T-cell (primary cell): ENCODE data around the gene DPY19L1. TPM values are rescaled to one million over a fixed set of nuclear protein-coding genes. Genes with fewer than 3 reads are reported as not detected.
"Not testable (repeated sequence)": the region's sequence is repeated elsewhere in the genome, so short reads cannot be mapped to it uniquely, and the experiment has no call there.

Experiments used
- ATAC-seq, 4 experiments: fragments of 200-7000 bp in 3 of 4; fragments of 150-1000 bp in 1 of 4; cut with Tn5 transposase; replicated peaks in 1 of 4; 1 replicate in 3 of 4; 2 replicates in 1 of 4; pipeline ENCODE4 v1.10.0; 2021; ENCODE audit warnings: moderate library complexity in 3 of 4, mild to moderate bottlenecking in 2 of 4, moderate number of reproducible peaks in 1 of 4
- CTCF ChIA-PET, 2 donors: fragments of 300-600 bp; sonication (Branson Sonifier 250); formaldehyde crosslinking; loops; one replicate each; lab custom pipeline; 2022; ENCODE audit warnings: antibody characterized with exemption in 2 of 2; lab: Charles Lee
- POLR2A ChIA-PET, 2 donors: fragments of 300-600 bp; sonication (Branson Sonifier 250); formaldehyde crosslinking; loops; one replicate each; lab custom pipeline; 2022; ENCODE audit warnings: antibody characterized with exemption in 2 of 2; lab: Charles Lee
- DNase-seq, 35 experiments: peaks; one replicate each; pipeline versions ENCODE4 v3.0.0 to v3.0.0-alpha.2; 2013 to 2023
- H3K27ac ChIP-seq: one replicate; pipeline ENCODE4 v1.5.1; 2013; ENCODE audit warnings: low read length
- H3K27me3 ChIP-seq, 2 experiments: replicated peaks in 1 of 2; 1 replicate in 1 of 2; 2 replicates in 1 of 2; pipeline versions ENCODE4 v1.6.1 to v1.7.0; 2013; ENCODE audit warnings: low read length in 1 of 2, mixed read lengths in 1 of 2; ENCODE audit not compliant: control insufficient read depth in 2 of 2, insufficient read depth in 2 of 2; ENCODE audit errors: extremely low read depth in 1 of 2
- H3K36me3 ChIP-seq, 2 donors: 1 replicate in 1 of 2; 2 replicates in 1 of 2; pipeline versions ENCODE4 v1.6.1 to v1.7.0; 2013; ENCODE audit warnings: low read length in 1 of 2; ENCODE audit not compliant: control insufficient read depth in 2 of 2, insufficient read depth in 1 of 2; ENCODE audit errors: extremely low read depth in 1 of 2
- H3K4me1 ChIP-seq, 2 experiments: 1 replicate in 1 of 2; 2 replicates in 1 of 2; pipeline versions ENCODE4 v1.6.1 to v1.7.0; 2013; ENCODE audit warnings: low read length in 2 of 2, mixed read lengths in 1 of 2; ENCODE audit not compliant: insufficient read depth in 2 of 2, control insufficient read depth in 1 of 2; ENCODE audit errors: extremely low read depth in 1 of 2
- H3K4me3 ChIP-seq, 2 donors: 1 replicate in 1 of 2; 2 replicates in 1 of 2; pipeline versions ENCODE4 v1.5.1 to v1.7.0; 2013; ENCODE audit warnings: mild to moderate bottlenecking in 2 of 2, low read length in 1 of 2, moderate library complexity in 1 of 2; ENCODE audit not compliant: control insufficient read depth in 1 of 2; ENCODE audit errors: extremely low read depth in 1 of 2
- H3K9me3 ChIP-seq: 2 replicates; pipeline ENCODE4 v1.7.0; 2013
- H3K27ac Mint-ChIP-seq, 2 donors: one replicate each; pipeline ENCODE4 v1.8.0; 2020 to 2021; ENCODE audit warnings: mild to moderate bottlenecking in 2 of 2, mixed read lengths in 2 of 2
- H3K27me3 Mint-ChIP-seq, 2 donors: one replicate each; pipeline ENCODE4 v1.8.0; 2021 to 2022; ENCODE audit warnings: mixed read lengths in 2 of 2
- H3K36me3 Mint-ChIP-seq: one replicate; pipeline ENCODE4 v1.8.0; 2021; ENCODE audit warnings: mixed read lengths
- H3K4me1 Mint-ChIP-seq, 3 donors: one replicate each; pipeline ENCODE4 v1.8.0; 2020 to 2022; ENCODE audit warnings: mixed read lengths in 3 of 3, mild to moderate bottlenecking in 1 of 3
- H3K4me3 Mint-ChIP-seq, 3 donors: one replicate each; pipeline ENCODE4 v1.8.0; 2020 to 2022; ENCODE audit warnings: mild to moderate bottlenecking in 3 of 3, mixed read lengths in 3 of 3, moderate library complexity in 3 of 3
- H3K9me3 Mint-ChIP-seq, 3 donors: one replicate each; pipeline ENCODE4 v1.8.0; 2020 to 2022; ENCODE audit warnings: mixed read lengths in 3 of 3
- WGBS: methylation state at CpG from one replicate; pipeline ENCODE4 v1.1.5; 2013; ENCODE audit warnings: missing lambda C conversion rate; ENCODE audit not compliant: insufficient coverage; 5-methylcytosine and 5-hydroxymethylcytosine counted together
- total RNA-seq, 35 experiments: library from RNA in 6 of 35; stranded (reverse) in 6 of 35; fragments of 120-200 nt in 1 of 35; gene quantifications; one replicate each; pipeline versions ENCODE4 v1.2.1 to v1.2.4 and lab custom pipeline; 2013 to 2026

The DPY19L1 gene
- total RNA-seq, 5 donors from 2014 or later (not counting 1 experiment from before 2014, with no cell fraction given): 6.6 to 10.5 (median 10.3) TPM

GRCh38 chr7:34967818-34968217, 69.5 kb downstream of the DPY19L1 start:
- H3K27me3 Mint-ChIP-seq, H3K9me3 Mint-ChIP-seq, H3K4me3 Mint-ChIP-seq, H3K36me3 ChIP-seq, H3K4me1 ChIP-seq, H3K27ac ChIP-seq, CTCF ChIA-PET, ATAC-seq, H3K4me3 ChIP-seq, H3K9me3 ChIP-seq, DNase-seq, H3K27me3 ChIP-seq, H3K4me1 Mint-ChIP-seq, H3K27ac Mint-ChIP-seq, POLR2A ChIA-PET: not testable (repeated sequence)
- peaks cover 36% of the 10 kb centered on the region for H3K36me3 Mint-ChIP-seq
- no CpG with 5 or more reads among the region's 1 CpG for WGBS

- H3K27me3 Mint-ChIP-seq, ATAC-seq, H3K4me1 ChIP-seq, H3K27ac Mint-ChIP-seq, H3K4me3 ChIP-seq, H3K27me3 ChIP-seq, H3K4me3 Mint-ChIP-seq, DNase-seq, H3K36me3 ChIP-seq, H3K27ac ChIP-seq, H3K4me1 Mint-ChIP-seq, H3K9me3 Mint-ChIP-seq, H3K9me3 ChIP-seq, POLR2A ChIA-PET: not testable (repeated sequence)
- CTCF ChIA-PET: interaction anchor here in 1 of 2 donors (0.6 kb wide), 1 partner anchor 208 kb away, joined by 3 read pairs; no protein-coding TSS in a partner anchor
- 67% methylated on average over 1 of the region's 3 CpGs for WGBS
- H3K36me3 Mint-ChIP-seq: peaks cover 36% of the 10 kb centered on the region
Measured at GRCh38 chr7:34966504-34966903, 70.8 kb downstream of the DPY19L1 start.

GRCh38 chr7:34958021-34958420, 79.3 kb downstream of the DPY19L1 start:
- Mint-ChIP-seq H3K36me3 (peaks cover 45% of the 10 kb centered on the region), H3K4me3 (no peak overlapping the region), H3K4me1 (no peaks in the 10 kb centered on the region), H3K27me3 (no peaks in the 10 kb centered on the region), H3K9me3 (peaks cover 0 to 6% (median 0%) of the 10 kb centered on the region in 3 donors), H3K27ac (no peak overlapping the region)
- no peak overlapping the region for H3K27ac ChIP-seq
- ChIA-PET POLR2A (no interaction called here), CTCF (no interaction called here)
- WGBS: no CpG with 5 or more reads among the region's 1 CpG
- no peaks in the 10 kb centered on the region for H3K4me1 ChIP-seq
- no peak overlapping the region for H3K4me3 ChIP-seq
- DNase-seq (no peak), ATAC-seq (no peak)
- no peaks in the 10 kb centered on the region for H3K9me3 ChIP-seq
- H3K36me3 ChIP-seq: no peaks in the 10 kb centered on the region
- no peaks in the 10 kb centered on the region for H3K27me3 ChIP-seq

- ATAC-seq: no peak
- peaks cover 37% of the 10 kb centered on the region for H3K36me3 Mint-ChIP-seq
- Histone ChIP-seq H3K27ac (no peak overlapping the region), H3K27me3 (no peaks in the 10 kb centered on the region), H3K4me1 (no peaks in the 10 kb centered on the region), H3K4me3 (no peak overlapping the region), H3K36me3 (no peaks in the 10 kb centered on the region), H3K9me3 (no peaks in the 10 kb centered on the region)
- CTCF ChIA-PET: no interaction called here
- no peak overlapping the region for H3K4me3 Mint-ChIP-seq
- POLR2A ChIA-PET: no interaction called here
- no peak overlapping the region for H3K27ac Mint-ChIP-seq
- no peak for DNase-seq
- H3K27me3 Mint-ChIP-seq: no peaks in the 10 kb centered on the region
- WGBS: 100% methylated on average over 1 of the region's 3 CpGs
- no peaks in the 10 kb centered on the region for H3K9me3 Mint-ChIP-seq
- H3K4me1 Mint-ChIP-seq: no peaks in the 10 kb centered on the region
Measured at GRCh38 chr7:34952822-34953221, 84.5 kb downstream of the DPY19L1 start.

- no peaks in the 10 kb centered on the region for H3K9me3 Mint-ChIP-seq
- H3K4me1 Mint-ChIP-seq: no peaks in the 10 kb centered on the region
- CTCF ChIA-PET: no interaction called here
Measured at GRCh38 chr7:34949361-34949760, 87.9 kb downstream of the DPY19L1 start.

GRCh38 chr7:34947427-34947826, 89.9 kb downstream of the DPY19L1 start:
- H3K4me1 Mint-ChIP-seq, POLR2A ChIA-PET, H3K27ac ChIP-seq, H3K27ac Mint-ChIP-seq, H3K9me3 Mint-ChIP-seq, H3K27me3 ChIP-seq, H3K27me3 Mint-ChIP-seq, H3K4me1 ChIP-seq, H3K36me3 ChIP-seq, H3K4me3 ChIP-seq, H3K4me3 Mint-ChIP-seq, ATAC-seq, CTCF ChIA-PET, H3K9me3 ChIP-seq, DNase-seq: not testable (repeated sequence)
- WGBS: no CpG with 5 or more reads among the region's 2 CpGs
- H3K36me3 Mint-ChIP-seq: peaks cover 30% of the 10 kb centered on the region

More at GRCh38 chr7:34949361-34949760, 87.9 kb downstream of the DPY19L1 start:
- no peak overlapping the region for H3K27ac ChIP-seq
- Mint-ChIP-seq H3K4me3 (no peak overlapping the region), H3K27me3 (no peaks in the 10 kb centered on the region), H3K36me3 (peaks cover 35% of the 10 kb centered on the region), H3K27ac (no peak overlapping the region)
- POLR2A ChIA-PET: no interaction called here
- no peaks in the 10 kb centered on the region for H3K4me1 ChIP-seq
- H3K4me3 ChIP-seq: no peak overlapping the region
- no peaks in the 10 kb centered on the region for H3K27me3 ChIP-seq
- no peaks in the 10 kb centered on the region for H3K36me3 ChIP-seq
- no peaks in the 10 kb centered on the region for H3K9me3 ChIP-seq
- no peak for DNase-seq
- ATAC-seq: no peak

- H3K27me3 ChIP-seq: no peaks in the 10 kb centered on the region
- no peak overlapping the region for H3K27ac ChIP-seq
- H3K4me1 ChIP-seq: no peaks in the 10 kb centered on the region
- Mint-ChIP-seq H3K4me1 (no peaks in the 10 kb centered on the region), H3K4me3 (no peak overlapping the region), H3K9me3 (no peaks in the 10 kb centered on the region), H3K27ac (no peak overlapping the region), H3K36me3 (peaks cover 31% of the 10 kb centered on the region), H3K27me3 (no peaks in the 10 kb centered on the region)
- no peaks in the 10 kb centered on the region for H3K9me3 ChIP-seq
- no peaks in the 10 kb centered on the region for H3K36me3 ChIP-seq
- no CpG with 5 or more reads among the region's 4 CpGs for whole genome bisulfite sequencing
- no peak overlapping the region for H3K4me3 ChIP-seq
- POLR2A ChIA-PET: no interaction called here
- ATAC-seq (no peak), DNase-seq (no peak)
- CTCF ChIA-PET: no interaction called here
Measured at GRCh38 chr7:34946486-34946885, 90.8 kb downstream of the DPY19L1 start.
